Liver (tissue), 2 donors: ENCODE data around the gene TRIM41.

Experiments used
- CTCF ChIP-seq: fragments of 150-350 bp; IDR thresholded peaks from 2 replicates; pipeline ENCODE4 v1.5.1; 2017; ENCODE audit warnings: improper control_type of control experiment, low read depth, low read length; ENCODE audit not compliant: missing input control
- FOXA1 ChIP-seq: IDR thresholded peaks from 2 replicates; pipeline ENCODE4 v1.6.1; 2016; ENCODE audit warnings: antibody characterized with exemption
- TF ChIP-seq, protein P1 (sequence below): IDR thresholded peaks from 2 replicates; pipeline ENCODE4 v1.6.1; 2016; ENCODE audit warnings: antibody characterized with exemption, mild to moderate bottlenecking
- donor health status: healthy.

DNA sequence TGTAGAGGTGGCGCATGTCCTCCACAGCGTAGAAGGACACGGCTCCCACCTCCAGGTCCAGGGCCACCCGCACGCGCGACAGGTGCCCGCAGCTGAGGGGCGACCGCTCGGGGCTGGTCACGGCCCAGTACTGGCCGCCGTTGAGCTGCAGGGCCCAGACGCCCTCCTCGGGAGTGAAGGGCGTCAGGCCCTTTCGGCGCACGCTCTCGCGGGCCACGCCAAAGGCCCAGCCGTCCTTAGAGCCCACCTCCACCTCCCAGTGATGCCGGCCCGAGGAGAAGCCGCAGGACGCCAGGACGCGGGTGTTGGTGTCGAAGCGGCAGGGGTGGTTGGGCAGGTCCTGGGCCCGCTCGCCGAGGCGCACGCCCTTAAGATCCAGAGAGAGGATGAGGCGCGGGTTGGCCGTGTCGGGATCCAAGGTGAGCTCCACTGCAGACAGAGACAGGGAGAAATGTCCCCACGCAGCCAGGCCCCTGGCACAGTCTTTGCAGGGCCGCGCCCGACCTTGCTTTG is 27.8 kb upstream of the TRIM41 start:
- TF ChIP-seq CTCF = no peak
- no peak for TF ChIP-seq FOXA1
- TF ChIP-seq, protein P1, sequence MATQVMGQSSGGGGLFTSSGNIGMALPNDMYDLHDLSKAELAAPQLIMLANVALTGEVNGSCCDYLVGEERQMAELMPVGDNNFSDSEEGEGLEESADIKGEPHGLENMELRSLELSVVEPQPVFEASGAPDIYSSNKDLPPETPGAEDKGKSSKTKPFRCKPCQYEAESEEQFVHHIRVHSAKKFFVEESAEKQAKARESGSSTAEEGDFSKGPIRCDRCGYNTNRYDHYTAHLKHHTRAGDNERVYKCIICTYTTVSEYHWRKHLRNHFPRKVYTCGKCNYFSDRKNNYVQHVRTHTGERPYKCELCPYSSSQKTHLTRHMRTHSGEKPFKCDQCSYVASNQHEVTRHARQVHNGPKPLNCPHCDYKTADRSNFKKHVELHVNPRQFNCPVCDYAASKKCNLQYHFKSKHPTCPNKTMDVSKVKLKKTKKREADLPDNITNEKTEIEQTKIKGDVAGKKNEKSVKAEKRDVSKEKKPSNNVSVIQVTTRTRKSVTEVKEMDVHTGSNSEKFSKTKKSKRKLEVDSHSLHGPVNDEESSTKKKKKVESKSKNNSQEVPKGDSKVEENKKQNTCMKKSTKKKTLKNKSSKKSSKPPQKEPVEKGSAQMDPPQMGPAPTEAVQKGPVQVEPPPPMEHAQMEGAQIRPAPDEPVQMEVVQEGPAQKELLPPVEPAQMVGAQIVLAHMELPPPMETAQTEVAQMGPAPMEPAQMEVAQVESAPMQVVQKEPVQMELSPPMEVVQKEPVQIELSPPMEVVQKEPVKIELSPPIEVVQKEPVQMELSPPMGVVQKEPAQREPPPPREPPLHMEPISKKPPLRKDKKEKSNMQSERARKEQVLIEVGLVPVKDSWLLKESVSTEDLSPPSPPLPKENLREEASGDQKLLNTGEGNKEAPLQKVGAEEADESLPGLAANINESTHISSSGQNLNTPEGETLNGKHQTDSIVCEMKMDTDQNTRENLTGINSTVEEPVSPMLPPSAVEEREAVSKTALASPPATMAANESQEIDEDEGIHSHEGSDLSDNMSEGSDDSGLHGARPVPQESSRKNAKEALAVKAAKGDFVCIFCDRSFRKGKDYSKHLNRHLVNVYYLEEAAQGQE = no peak
